Measurements from ENCODE around the gene MC1R.

MC1R gene

DNA sequence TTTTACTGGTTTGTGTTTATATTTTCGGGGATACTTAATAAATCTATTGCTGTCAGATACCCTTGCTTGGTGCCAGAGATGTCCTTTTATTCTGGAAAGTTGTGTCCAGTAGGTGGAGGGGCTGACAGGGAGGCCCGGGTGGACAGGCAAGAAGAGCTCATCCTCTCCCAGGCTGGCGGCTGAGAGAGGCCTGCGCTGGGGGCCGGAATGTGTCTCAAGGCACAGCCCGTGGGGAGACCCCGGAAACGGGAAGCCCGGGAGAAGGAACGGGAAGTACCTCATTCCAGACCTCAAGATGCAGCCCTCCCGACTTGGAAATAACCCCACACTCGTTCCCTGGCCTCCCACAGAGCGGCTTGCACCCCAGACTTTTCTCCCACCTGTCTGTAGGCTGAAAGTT lies 17.4 kb downstream of the MC1R start:
- DNase-seq: no peak

GRCh38 chr16:89936508-89936907 lies 17.8 kb downstream of the MC1R start:
- DNase-seq: no peak

GRCh38 chr16:89936981-89937380 lies 18.3 kb downstream of the MC1R start:
- DNase-seq: no peak

- DNase-seq: no peak
These were observed 19.7 kb downstream of the MC1R start for GRCh38 chr16:89938175-89938885.

- no peak for DNase-seq
These were observed 26.1 kb downstream of the MC1R start for GRCh38 chr16:89944773-89945172.

- DNase-seq: no peak
These were observed 27.0 kb downstream of the MC1R start for GRCh38 chr16:89945654-89946053.

- DNase-seq: no peak
These were observed 27.9 kb downstream of the MC1R start for GRCh38 chr16:89946515-89946914.

DNA sequence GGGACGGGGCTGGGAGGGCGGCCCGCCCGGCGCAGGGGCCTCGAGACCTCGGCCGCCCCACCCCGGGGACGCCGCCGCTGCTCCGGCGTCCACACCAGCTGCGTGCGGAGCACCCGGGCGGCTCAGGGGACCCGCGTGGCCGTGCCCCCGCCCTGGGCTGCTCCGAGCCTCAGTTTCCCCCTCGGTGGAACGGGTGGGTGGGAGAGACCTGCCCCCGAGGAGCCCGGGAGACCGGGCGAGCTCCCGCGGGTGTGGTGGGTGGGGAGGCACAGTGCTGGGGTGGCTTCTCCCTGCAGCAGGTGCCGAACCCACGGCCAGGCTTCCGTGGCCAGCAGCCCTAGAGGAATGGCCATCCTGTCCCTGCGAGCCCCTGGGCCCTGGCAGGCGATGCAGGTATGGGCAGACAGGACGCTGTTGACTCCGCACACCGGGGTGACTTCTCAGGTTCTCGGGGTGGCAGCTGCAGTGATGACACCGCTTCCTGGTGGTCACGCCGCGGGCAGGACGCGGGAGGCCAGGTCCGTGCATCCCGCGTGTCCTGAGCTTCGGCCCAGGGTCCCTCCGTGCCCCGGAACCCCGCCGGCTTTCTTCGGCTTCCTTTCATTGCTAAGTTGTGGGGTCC lies 30.6 kb downstream of the MC1R start:
- no peak for DNase-seq

DNA sequence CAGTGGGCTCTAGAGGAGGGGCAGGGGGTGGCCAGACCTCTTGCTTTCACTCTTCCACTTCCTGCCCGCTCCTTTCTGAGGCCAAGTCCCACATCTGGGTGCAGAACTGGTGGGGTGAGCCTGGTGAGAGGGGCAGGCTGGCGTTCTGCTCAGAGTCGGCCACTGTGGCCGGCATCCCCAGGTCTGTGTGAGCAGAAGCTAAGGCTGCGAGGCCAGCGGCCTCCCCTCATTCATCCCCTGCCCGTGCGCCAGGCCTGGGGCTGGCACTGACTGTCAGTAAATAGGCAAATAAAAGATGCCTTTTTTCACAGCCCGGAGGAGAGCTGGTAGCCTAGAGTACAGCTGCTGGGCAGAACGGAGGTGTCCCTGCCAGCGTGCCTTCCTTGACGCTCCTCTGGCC lies 31.1 kb downstream of the MC1R start:
- no peak for DNase-seq

DNA sequence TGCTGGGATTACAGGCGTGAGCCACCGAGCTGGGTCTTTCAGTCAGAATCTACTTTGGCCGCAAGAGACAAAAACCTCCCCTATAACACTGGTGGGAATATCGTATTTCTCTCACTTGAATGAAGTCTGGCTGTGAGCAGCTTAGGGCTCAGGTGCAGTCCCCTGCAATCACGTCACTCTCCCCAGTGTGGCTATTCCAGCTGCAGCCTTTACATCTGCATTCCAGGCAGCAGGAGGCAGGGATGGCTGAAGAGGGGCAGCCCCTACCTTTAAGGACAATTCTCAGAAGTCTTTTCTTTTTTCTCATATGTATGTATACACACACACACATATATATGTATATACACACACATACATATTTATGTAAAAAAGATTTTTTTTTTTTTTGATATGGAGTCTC lies 32.8 kb downstream of the MC1R start:
- no peak for DNase-seq

- no peak for DNase-seq
These were observed 33.4 kb downstream of the MC1R start for GRCh38 chr16:89952049-89952448.

- DNase-seq: no peak
These were observed 33.9 kb downstream of the MC1R start for GRCh38 chr16:89952551-89952950.

GRCh38 chr16:89953671-89954406 lies 35.2 kb downstream of the MC1R start:
- no peak for DNase-seq

DNA sequence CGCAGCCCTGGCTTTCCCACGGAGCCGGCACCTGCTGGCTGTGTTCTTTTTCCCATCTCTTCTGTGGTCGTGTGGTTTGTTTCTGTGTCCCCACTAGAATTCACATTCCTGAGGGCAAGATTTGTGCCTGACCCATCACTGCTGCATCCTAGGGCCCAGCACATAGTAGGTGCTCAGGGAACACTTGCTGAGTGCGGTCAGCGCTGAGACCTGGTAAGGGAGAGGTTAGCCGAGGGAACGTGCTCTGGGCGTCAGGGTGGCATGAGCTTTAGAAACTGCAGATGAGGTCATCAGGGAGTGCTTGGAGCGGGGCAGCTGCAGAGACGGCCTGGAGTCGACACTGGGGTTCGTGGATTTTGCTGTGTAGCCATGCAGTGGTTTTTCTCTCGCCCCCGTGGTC lies 35.8 kb downstream of the MC1R start:
- DNase-seq: no peak

- DNase-seq: no peak
These were observed 36.5 kb downstream of the MC1R start for GRCh38 chr16:89955001-89955685.

GRCh38 chr16:89956505-89957215 lies 38.0 kb downstream of the MC1R start:
- no peak for DNase-seq

DNA sequence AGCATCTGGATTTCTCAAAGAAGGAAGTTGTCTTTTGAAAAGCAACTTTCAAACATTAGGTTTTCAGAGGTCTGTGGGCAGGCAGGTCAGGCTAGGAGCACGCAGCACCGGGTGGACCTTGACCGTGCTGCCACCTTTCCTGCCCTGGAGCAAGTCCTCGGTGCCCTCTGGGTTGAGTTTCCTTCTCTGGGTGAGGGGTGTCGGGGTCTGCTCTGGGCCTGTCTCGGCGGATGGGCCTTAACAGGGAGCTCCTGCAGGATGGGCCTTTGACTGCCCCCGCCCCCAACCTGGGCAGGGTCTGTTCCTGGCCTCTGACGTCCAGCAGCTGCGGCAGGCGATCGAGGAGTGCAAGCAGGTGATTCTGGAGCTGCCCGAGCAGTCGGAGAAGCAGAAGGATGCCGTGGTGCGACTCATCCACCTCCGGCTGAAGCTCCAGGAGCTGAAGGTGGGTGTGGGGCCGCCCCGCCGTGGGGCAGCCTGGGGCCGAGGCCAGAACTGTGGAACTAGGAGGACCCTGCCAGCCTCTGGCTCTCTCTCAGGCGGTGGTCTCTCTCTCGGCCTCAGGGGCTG lies 38.6 kb downstream of the MC1R start:
- no peak for DNase-seq

DNA sequence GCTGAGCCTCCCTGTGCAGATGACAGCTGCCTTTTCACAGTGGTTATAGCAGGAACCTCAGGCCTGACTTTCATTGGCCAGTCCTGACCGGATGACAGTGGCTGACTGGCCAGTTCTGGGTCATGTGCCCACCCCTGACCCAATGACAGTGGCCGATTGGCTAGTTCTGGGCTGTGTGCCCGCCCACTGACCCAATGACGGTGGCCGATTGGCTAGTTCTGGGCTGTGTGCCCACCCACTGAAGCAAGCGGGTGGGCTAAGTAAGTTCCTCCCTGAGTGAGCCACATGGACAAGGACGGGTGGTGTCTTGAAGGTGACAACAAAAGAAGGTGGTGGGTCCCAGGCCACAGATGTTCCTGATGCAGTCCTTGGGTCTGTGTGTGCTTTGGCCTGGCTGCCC lies 39.4 kb downstream of the MC1R start:
- no peak for DNase-seq

GRCh38 chr16:89958596-89958995 lies 39.9 kb downstream of the MC1R start:
- no peak for DNase-seq

DNA sequence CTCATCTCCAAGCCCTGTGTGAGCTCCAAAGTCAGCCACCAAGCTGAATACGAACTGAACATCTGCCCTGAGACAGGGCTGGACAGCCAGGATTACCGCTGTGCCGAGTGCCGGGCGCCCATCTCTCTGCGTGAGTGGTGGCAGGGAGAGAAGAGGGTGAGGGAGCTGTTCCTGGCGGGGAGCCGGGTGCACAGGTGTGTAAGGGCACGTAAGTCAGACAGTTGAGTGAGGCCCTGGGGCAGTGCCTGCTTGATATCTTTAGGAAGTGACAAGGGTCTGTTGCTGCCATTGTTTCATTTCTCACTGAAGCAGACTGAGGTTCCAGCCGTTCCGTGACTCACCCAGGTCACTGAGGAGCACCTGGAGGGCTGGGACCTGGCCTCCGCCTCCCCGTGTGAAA lies 42.3 kb downstream of the MC1R start:
- DNase-seq: no peak

GRCh38 chr16:89961920-89962319 lies 43.3 kb downstream of the MC1R start:
- no peak for DNase-seq

GRCh38 chr16:89962754-89963498 lies 44.3 kb downstream of the MC1R start:
- no peak for DNase-seq
